ENCODE results near the gene UBL3.

Gene UBL3

GRCh38 chr13:29721766-29722165 is 128.7 kb downstream of the UBL3 start:
- TF ChIP-seq, protein P1, sequence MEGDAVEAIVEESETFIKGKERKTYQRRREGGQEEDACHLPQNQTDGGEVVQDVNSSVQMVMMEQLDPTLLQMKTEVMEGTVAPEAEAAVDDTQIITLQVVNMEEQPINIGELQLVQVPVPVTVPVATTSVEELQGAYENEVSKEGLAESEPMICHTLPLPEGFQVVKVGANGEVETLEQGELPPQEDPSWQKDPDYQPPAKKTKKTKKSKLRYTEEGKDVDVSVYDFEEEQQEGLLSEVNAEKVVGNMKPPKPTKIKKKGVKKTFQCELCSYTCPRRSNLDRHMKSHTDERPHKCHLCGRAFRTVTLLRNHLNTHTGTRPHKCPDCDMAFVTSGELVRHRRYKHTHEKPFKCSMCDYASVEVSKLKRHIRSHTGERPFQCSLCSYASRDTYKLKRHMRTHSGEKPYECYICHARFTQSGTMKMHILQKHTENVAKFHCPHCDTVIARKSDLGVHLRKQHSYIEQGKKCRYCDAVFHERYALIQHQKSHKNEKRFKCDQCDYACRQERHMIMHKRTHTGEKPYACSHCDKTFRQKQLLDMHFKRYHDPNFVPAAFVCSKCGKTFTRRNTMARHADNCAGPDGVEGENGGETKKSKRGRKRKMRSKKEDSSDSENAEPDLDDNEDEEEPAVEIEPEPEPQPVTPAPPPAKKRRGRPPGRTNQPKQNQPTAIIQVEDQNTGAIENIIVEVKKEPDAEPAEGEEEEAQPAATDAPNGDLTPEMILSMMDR (IDR thresholded peaks at IDR 0.05): no peak

GRCh38 chr13:29718694-29719093 is 131.7 kb downstream of the UBL3 start:
- TF ChIP-seq, protein P1 (IDR thresholded peaks at IDR 0.05): no peak

DNA sequence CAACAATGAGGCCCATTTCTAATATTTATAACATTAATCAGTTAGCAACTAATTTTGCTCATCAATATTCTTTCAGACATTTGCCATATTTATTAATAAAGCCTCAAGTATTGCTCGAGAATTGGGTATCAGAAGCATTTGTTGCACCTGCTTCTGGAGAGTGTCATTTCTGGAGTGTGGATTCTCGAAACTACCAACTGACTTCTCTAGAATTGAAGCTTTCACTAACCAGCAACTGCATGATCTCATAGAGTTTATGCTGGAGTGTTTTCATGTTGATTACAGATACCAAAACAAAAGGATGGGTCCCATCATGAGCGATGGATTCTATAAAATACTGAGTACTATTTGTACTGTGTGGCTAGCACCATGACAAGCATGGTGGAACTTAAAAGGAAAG is 133.9 kb downstream of the UBL3 start:
- TF ChIP-seq, protein P1 (IDR thresholded peaks at IDR 0.05): no peak

Data from LNCAP (cell line).